Endodermal cell (in vitro differentiated cells): ENCODE measurements around the gene GALNT1. TPM values are rescaled to one million over a fixed set of nuclear protein-coding genes. Genes with fewer than 3 reads are reported as not detected.
A peak's percentile ranks its signal among the peaks of the same experiment; 100 is the strongest.

Experiments used
- DNase-seq: peaks from one replicate; pipeline ENCODE4 v3.0.0-alpha.2; 2017
- H3K27ac ChIP-seq: 2 replicates; pipeline ENCODE4 v1.5.1; 2013; ENCODE audit warnings: mild to moderate bottlenecking, low read depth, low read length, moderate library complexity
- H3K27me3 ChIP-seq: 2 replicates; pipeline ENCODE4 v1.6.1; 2013; ENCODE audit warnings: mild to moderate bottlenecking, low read length, moderate library complexity; ENCODE audit not compliant: insufficient read depth, control insufficient read depth, poor library complexity, severe bottlenecking
- H3K36me3 ChIP-seq: 2 replicates; pipeline ENCODE4 v1.7.0; 2013; ENCODE audit warnings: mild to moderate bottlenecking, low read length, moderate library complexity; ENCODE audit not compliant: control insufficient read depth, insufficient read depth
- H3K4me1 ChIP-seq: one replicate; pipeline ENCODE4 v1.7.0; 2013; ENCODE audit warnings: low read length; ENCODE audit not compliant: control insufficient read depth, insufficient read depth
- H3K4me3 ChIP-seq: 2 replicates; pipeline ENCODE4 v1.5.1; 2013; ENCODE audit warnings: mild to moderate bottlenecking, low read length, moderate library complexity
- H3K9ac ChIP-seq: 2 replicates; pipeline ENCODE4 v1.6.1; 2013; ENCODE audit warnings: mild to moderate bottlenecking, low read length, moderate library complexity; ENCODE audit not compliant: poor library complexity, severe bottlenecking; ENCODE audit errors: extremely low read depth
- H3K9me3 ChIP-seq: 2 replicates; pipeline ENCODE4 v1.6.1; 2013; ENCODE audit warnings: mild to moderate bottlenecking, low read length, moderate library complexity; ENCODE audit not compliant: control insufficient read depth
- H3K27ac Mint-ChIP-seq: 2 replicates; pipeline ENCODE4 v1.8.0; 2020; ENCODE audit warnings: mixed read lengths
- H3K27me3 Mint-ChIP-seq: 2 replicates; pipeline ENCODE4 v1.8.0; 2021; ENCODE audit warnings: mild to moderate bottlenecking, mixed read lengths; ENCODE audit not compliant: insufficient read depth
- H3K36me3 Mint-ChIP-seq: 2 replicates; pipeline ENCODE4 v1.8.0; 2020; ENCODE audit warnings: low read depth, mixed read lengths
- H3K4me1 Mint-ChIP-seq: 2 replicates; pipeline ENCODE4 v1.8.0; 2020; ENCODE audit warnings: mixed read lengths
- H3K4me3 Mint-ChIP-seq: 2 replicates; pipeline ENCODE4 v1.8.0; 2020; ENCODE audit warnings: mild to moderate bottlenecking, moderate library complexity, mixed read lengths
- H3K9me3 Mint-ChIP-seq: 2 replicates; pipeline ENCODE4 v1.8.0; 2020; ENCODE audit warnings: mild to moderate bottlenecking, mixed read lengths
- CTCF ChIP-seq: fragments of 200-600 bp; sonication (generic); conservative IDR thresholded peaks from 2 replicates; pipeline ENCODE4 v1.5.0; 2021; ENCODE audit warnings: antibody characterized with exemption, mild to moderate bottlenecking
- WGBS, 2 experiments: methylation state at CpG; one replicate each; pipeline versions ENCODE4 v1.1.5 to v1.1.7; 2013; ENCODE audit warnings: missing lambda C conversion rate in 2 of 2, mixed read lengths in 1 of 2; ENCODE audit not compliant: insufficient coverage in 1 of 2, insufficient read length in 1 of 2; 5-methylcytosine and 5-hydroxymethylcytosine counted together
- total RNA-seq, 2 donors: library from RNA; stranded (reverse); fragmentation: NEBNext Ultra II Directional in 1 of 2; extraction: Animal tissue kit (Norgen Biotek cat#: 25700) in 1 of 2; gene quantifications; 2 replicates in 1 of 2; 3 replicates in 1 of 2; pipeline ENCODE4 v1.2.1, GENCODE V29; 2021

The GALNT1 gene
- total RNA-seq, 2 donors from 2014 or later: 82.5 to 102 TPM

- Mint-ChIP-seq H3K36me3 (peaks cover 32% of the 10 kb centered on the region), H3K9me3 (peaks cover 42% of the 10 kb centered on the region), H3K27me3 (no peaks in the 10 kb centered on the region), H3K4me1 (no peaks in the 10 kb centered on the region), H3K4me3 (no peak overlapping the region), H3K27ac (no peak overlapping the region)
- H3K36me3 ChIP-seq: peaks cover 12% of the 10 kb centered on the region
- H3K9ac ChIP-seq: no peak overlapping the region
- H3K9me3 ChIP-seq: peaks cover 34% of the 10 kb centered on the region
- WGBS, 2 experiments: 95 to 96% methylated on average over 4 of the region's 5 CpGs
- H3K27ac ChIP-seq: no peak overlapping the region
- no peak overlapping the region for H3K4me3 ChIP-seq
- no peak for TF ChIP-seq CTCF
- H3K27me3 ChIP-seq: no peaks in the 10 kb centered on the region
- no peak for DNase-seq
- no peaks in the 10 kb centered on the region for H3K4me1 ChIP-seq
Observed at GRCh38 chr18:35634323-35634722, 52.8 kb downstream of the GALNT1 start.

- no peaks in the 10 kb centered on the region for H3K4me1 ChIP-seq
- no peaks in the 10 kb centered on the region for H3K27me3 ChIP-seq
- no peak overlapping the region for H3K27ac ChIP-seq
- Mint-ChIP-seq H3K4me1 (no peaks in the 10 kb centered on the region), H3K9me3 (peaks cover 35% of the 10 kb centered on the region), H3K27me3 (no peaks in the 10 kb centered on the region), H3K27ac (no peak overlapping the region), H3K36me3 (peaks cover 26% of the 10 kb centered on the region), H3K4me3 (no peak overlapping the region)
- TF ChIP-seq CTCF: no peak
- H3K9me3 ChIP-seq: peaks cover 37% of the 10 kb centered on the region
- peaks cover 12% of the 10 kb centered on the region for H3K36me3 ChIP-seq
- no peak for DNase-seq
- H3K4me3 ChIP-seq: no peak overlapping the region
- 93 to 100% methylated on average over 1 of the region's 1 CpG for WGBS, 2 experiments
- no peak overlapping the region for H3K9ac ChIP-seq
Observed at GRCh38 chr18:35635170-35635569, 53.6 kb downstream of the GALNT1 start.

GRCh38 chr18:35637227-35637626 lies 55.7 kb downstream of the GALNT1 start:
- no peak for DNase-seq
- Mint-ChIP-seq H3K27me3 (no peaks in the 10 kb centered on the region), H3K4me3 (no peak overlapping the region), H3K36me3 (peaks cover 30% of the 10 kb centered on the region), H3K4me1 (no peaks in the 10 kb centered on the region), H3K9me3 (peaks cover 31% of the 10 kb centered on the region), H3K27ac (no peak overlapping the region)
- TF ChIP-seq CTCF: no peak
- Histone ChIP-seq H3K27me3 (no peaks in the 10 kb centered on the region), H3K9ac (no peak overlapping the region), H3K4me3 (peak overlapping the region; percentile 44), H3K4me1 (no peaks in the 10 kb centered on the region), H3K27ac (no peak overlapping the region), H3K36me3 (peaks cover 12% of the 10 kb centered on the region), H3K9me3 (peaks cover 37% of the 10 kb centered on the region)
- 94 to 100% methylated on average over 4 to 5 of the region's 5 CpGs for WGBS, 2 experiments
